Measurements from ENCODE around the gene GDI1. TPM values are rescaled to one million over a fixed set of nuclear protein-coding genes. Genes with fewer than 3 reads are reported as not detected.

GDI1 gene
- polyA plus RNA-seq, 2 of the 4 experiments (the other 2 are of a cell fraction) = 124 to 128 TPM

DNA sequence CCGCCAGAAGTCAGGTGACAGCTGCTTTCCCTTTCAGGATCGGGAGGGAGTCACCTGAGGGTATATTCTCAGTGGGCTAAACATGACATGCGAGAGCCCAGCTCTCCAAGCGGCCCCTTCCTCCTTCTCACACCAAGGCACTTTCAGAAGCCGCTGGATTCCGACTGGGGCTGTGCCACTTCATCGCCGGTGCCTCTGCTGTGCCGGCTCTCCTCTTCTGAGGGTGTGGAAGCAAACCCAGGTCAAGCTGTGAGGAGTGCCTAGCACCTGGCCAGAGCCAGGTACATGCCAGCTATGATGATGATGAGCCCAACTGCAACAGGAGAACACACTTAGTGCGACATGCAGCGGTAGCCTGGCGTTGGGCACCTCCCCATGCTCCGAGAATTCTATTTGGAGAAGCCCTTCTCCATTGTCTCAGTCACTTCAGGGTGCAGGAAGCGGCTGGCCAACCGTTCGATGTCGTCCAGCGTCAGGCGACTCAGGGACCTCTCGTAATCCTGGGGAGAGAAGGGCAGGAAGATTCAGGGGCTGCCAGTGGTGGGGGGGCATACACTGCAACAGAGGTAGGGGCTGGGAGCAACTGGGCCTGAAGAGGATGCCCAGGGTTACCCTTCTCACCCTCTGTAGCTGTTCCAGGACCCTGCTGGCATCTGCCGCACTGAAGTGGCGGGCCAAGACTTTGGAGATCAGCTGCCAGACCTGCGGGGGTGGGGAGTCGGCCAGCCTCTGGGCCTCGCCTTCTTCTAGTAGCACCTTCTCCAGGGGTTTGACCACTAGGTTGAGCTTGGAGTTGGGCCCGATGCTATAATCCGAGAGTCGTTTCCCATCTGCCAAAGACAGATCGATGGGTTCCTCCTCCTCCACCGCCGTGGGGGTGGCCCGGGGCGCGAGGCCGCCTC lies 48.4 kb downstream of the GDI1 start:
- peaks cover 28% of the 10 kb centered on the region for H3K4me1 ChIP-seq
- FAIRE-seq (no peak), DNase-seq (ENCODE audit: low read depth in 1 of 2, low spot score in 1 of 2) (no peak), ATAC-seq (no peak)
- no peaks in the 10 kb centered on the region for H3K9me3 ChIP-seq
- H3K4me2 ChIP-seq = peak overlapping the region; percentile 98
- H3K4me3 ChIP-seq = peak overlapping the region; percentile 98
- H3K27ac ChIP-seq = peak overlapping the region; percentile 97 to 98
- 91% methylated on average over 13 of the region's 35 CpGs for WGBS (ENCODE audit: missing lambda C conversion rate)
- ChIA-PET CTCF (interaction anchor here (1.7 kb wide), 1 partner anchor 112 kb away, joined by 4 read pairs; no protein-coding TSS in a partner anchor), POLR2A (interaction anchor here (0.6 kb wide), 1 partner anchor 87 kb away, joined by 3 read pairs; the partner anchor contains the start of gene RPL10)
- TF ChIP-seq, protein P1, sequence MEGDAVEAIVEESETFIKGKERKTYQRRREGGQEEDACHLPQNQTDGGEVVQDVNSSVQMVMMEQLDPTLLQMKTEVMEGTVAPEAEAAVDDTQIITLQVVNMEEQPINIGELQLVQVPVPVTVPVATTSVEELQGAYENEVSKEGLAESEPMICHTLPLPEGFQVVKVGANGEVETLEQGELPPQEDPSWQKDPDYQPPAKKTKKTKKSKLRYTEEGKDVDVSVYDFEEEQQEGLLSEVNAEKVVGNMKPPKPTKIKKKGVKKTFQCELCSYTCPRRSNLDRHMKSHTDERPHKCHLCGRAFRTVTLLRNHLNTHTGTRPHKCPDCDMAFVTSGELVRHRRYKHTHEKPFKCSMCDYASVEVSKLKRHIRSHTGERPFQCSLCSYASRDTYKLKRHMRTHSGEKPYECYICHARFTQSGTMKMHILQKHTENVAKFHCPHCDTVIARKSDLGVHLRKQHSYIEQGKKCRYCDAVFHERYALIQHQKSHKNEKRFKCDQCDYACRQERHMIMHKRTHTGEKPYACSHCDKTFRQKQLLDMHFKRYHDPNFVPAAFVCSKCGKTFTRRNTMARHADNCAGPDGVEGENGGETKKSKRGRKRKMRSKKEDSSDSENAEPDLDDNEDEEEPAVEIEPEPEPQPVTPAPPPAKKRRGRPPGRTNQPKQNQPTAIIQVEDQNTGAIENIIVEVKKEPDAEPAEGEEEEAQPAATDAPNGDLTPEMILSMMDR (IDR thresholded peaks at IDR 0.05) = no peak
- TF ChIP-seq NR3C1 (IDR thresholded peaks at IDR 0.05) (no peak), JUN (IDR thresholded peaks at IDR 0.05) (no peak), MAFK (IDR thresholded peaks at IDR 0.05; ENCODE audit: partially characterized antibody) (no peak), HOXB13 (CRISPR knock-in tag; IDR thresholded peaks at IDR 0.05; ENCODE audit: low read depth) (no peak), HEYL (CRISPR knock-in tag; IDR thresholded peaks at IDR 0.05) (no peak), SREBF2 (IDR thresholded peaks at IDR 0.05) (no peak), RCOR1 (IDR thresholded peaks at IDR 0.05; ENCODE audit: low read depth, low read length) (no peak), RARB (CRISPR knock-in tag; IDR thresholded peaks at IDR 0.05) (no peak), EP300 (IDR thresholded peaks at IDR 0.05) (no peak)
- TF ChIP-seq, protein P2, sequence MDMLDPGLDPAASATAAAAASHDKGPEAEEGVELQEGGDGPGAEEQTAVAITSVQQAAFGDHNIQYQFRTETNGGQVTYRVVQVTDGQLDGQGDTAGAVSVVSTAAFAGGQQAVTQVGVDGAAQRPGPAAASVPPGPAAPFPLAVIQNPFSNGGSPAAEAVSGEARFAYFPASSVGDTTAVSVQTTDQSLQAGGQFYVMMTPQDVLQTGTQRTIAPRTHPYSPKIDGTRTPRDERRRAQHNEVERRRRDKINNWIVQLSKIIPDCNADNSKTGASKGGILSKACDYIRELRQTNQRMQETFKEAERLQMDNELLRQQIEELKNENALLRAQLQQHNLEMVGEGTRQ (IDR thresholded peaks at IDR 0.05) = no peak

DNA sequence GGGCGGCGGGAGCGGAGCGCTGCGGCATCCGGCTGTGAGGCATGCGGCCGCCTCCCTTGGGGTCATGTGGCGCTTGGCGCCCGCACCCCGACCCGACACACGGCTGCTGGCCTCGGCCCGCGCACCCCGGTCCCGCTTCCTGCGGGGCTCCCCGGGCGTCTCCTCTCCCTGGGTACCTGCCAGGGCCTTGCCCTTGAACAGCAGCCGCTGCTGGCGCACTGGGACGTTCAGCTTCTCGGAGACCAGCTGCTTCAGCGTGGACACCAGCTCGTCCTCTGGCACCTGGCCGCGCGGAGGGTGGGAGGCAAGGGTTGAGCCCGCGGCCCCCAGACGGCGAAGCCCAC lies 49.1 kb downstream of the GDI1 start:
- WGBS (ENCODE audit: missing lambda C conversion rate) = no CpG with 5 or more reads among the region's 35 CpGs
- ChIA-PET CTCF (no interaction called here), POLR2A (interaction anchor here (0.6 kb wide), 2 partner anchors 12 to 88 kb away, joined by 3 to 6 read pairs; partner anchors contain the start of gene RPL10)
- peak overlapping the region; percentile 97 to 98 for H3K27ac ChIP-seq
- H3K4me3 ChIP-seq = peak overlapping the region; percentile 98
- no peak for TF ChIP-seq KDM1A (IDR thresholded peaks at IDR 0.05; ENCODE audit: low read depth)
- TF ChIP-seq, protein P3, sequence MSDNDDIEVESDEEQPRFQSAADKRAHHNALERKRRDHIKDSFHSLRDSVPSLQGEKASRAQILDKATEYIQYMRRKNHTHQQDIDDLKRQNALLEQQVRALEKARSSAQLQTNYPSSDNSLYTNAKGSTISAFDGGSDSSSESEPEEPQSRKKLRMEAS (IDR thresholded peaks at IDR 0.05) = peak; percentile 69; the same call in 1 of the 2 replicates
- TF ChIP-seq, protein P4, sequence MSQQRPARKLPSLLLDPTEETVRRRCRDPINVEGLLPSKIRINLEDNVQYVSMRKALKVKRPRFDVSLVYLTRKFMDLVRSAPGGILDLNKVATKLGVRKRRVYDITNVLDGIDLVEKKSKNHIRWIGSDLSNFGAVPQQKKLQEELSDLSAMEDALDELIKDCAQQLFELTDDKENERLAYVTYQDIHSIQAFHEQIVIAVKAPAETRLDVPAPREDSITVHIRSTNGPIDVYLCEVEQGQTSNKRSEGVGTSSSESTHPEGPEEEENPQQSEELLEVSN (IDR thresholded peaks at IDR 0.05; ENCODE audit: borderline replicate concordance, low read depth) = 0 out of 2 replicates have a peak, but pooled peaks have one; percentile 74
- no peaks in the 10 kb centered on the region for H3K9me3 ChIP-seq
- FAIRE-seq (no peak), ATAC-seq (peak in 1 of 2 experiments; percentile 8; a peak in 1 of 6 replicates), DNase-seq (ENCODE audit: low read depth in 1 of 2, low spot score in 1 of 2) (peak in 1 of 2 experiments; percentile 6)
- peaks cover 28% of the 10 kb centered on the region for H3K4me1 ChIP-seq
- H3K4me2 ChIP-seq = peak overlapping the region; percentile 98

DNA sequence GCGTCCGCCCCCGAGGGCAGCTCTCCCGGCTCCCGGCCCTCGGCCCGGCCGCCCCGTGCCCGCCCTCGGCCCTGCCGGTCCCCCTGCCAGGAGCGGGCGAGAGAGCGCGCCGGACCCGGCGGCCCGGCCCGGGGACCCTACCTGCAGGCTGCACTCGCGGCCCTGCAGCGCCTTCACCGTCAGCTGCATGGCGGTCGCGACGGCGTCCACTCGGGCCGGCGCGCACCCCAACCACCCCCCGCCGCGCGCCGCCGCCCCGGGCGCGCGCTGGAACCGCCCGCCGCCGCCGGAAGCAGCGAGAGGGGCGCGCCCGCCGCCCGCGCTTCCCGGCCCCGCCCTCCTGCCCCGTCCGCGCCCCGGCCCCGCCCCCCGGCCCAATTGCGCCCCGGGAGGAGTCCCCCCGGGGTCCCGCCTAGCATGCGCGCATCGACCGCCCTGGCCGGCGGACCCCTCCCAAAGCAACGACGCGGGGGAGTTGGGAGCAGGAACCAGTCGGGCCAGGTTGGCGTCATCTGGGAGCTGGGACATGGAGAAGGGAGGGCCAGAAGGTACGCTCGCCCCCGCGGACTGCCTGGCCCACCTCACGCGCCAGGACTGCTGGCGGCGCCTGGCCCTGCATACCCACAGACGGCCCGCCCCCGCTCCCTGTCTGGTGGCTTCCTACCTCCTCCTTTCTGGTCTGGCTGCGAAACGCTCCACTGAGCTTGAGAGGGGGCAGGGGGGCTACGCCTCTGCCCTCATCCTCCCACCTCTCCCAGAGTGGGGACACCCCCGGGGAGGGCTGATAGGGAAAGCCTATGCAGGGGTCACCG lies 49.6 kb downstream of the GDI1 start, which contains the start of gene UBL4A:
UBL4A (minus strand) TSS at position 220 of the 812 bp plus-strand sequence; CDS start at position 189, 31 bp downstream.
- H3K27ac ChIP-seq = peak within 1 kb of the TSS; percentile 97 to 98
- FAIRE-seq (no peak), ATAC-seq (peak; percentile 17 to 25; a peak in 4 of 6 replicates), DNase-seq (ENCODE audit: low read depth in 1 of 2, low spot score in 1 of 2) (peak; percentile 26 to 33)
- POLR2A ChIA-PET = interaction anchor here (0.6 to 0.7 kb wide), 3 partner anchors 12 to 89 kb away, joined by 3 to 6 read pairs (median 3); partner anchors contain the start of gene RPL10
- TF ChIP-seq POLR2A (IDR thresholded peaks at IDR 0.05; ENCODE audit: low read length) (peak; percentile 41; the same call in 1 of the 2 replicates), JUN (IDR thresholded peaks at IDR 0.05) (peak in 1 of 2 experiments; percentile 46; a peak in 2 of 5 replicates)
- TF ChIP-seq, protein P5, sequence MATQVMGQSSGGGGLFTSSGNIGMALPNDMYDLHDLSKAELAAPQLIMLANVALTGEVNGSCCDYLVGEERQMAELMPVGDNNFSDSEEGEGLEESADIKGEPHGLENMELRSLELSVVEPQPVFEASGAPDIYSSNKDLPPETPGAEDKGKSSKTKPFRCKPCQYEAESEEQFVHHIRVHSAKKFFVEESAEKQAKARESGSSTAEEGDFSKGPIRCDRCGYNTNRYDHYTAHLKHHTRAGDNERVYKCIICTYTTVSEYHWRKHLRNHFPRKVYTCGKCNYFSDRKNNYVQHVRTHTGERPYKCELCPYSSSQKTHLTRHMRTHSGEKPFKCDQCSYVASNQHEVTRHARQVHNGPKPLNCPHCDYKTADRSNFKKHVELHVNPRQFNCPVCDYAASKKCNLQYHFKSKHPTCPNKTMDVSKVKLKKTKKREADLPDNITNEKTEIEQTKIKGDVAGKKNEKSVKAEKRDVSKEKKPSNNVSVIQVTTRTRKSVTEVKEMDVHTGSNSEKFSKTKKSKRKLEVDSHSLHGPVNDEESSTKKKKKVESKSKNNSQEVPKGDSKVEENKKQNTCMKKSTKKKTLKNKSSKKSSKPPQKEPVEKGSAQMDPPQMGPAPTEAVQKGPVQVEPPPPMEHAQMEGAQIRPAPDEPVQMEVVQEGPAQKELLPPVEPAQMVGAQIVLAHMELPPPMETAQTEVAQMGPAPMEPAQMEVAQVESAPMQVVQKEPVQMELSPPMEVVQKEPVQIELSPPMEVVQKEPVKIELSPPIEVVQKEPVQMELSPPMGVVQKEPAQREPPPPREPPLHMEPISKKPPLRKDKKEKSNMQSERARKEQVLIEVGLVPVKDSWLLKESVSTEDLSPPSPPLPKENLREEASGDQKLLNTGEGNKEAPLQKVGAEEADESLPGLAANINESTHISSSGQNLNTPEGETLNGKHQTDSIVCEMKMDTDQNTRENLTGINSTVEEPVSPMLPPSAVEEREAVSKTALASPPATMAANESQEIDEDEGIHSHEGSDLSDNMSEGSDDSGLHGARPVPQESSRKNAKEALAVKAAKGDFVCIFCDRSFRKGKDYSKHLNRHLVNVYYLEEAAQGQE (IDR thresholded peaks at IDR 0.05) = no peak
- TF ChIP-seq, protein P4 (IDR thresholded peaks at IDR 0.05; ENCODE audit: borderline replicate concordance, low read depth) = 0 out of 2 replicates have a peak, but pooled peaks have one; percentile 27
- TF ChIP-seq, protein P3 (IDR thresholded peaks at IDR 0.05) = peak; percentile 29; the same call in 1 of the 2 replicates
- WGBS (ENCODE audit: missing lambda C conversion rate) = 0% methylated on average over 1 of the region's 95 CpGs
- peak within 1 kb of the TSS; percentile 98 for H3K4me3 ChIP-seq
- H3K9me3 ChIP-seq = no peaks in the 10 kb centered on the region
- CTCF ChIA-PET = interaction anchor here (0.6 to 1.4 kb wide), 4 partner anchors 10 to 113 kb away, joined by 3 to 4 read pairs (median 3); no protein-coding TSS in a partner anchor
- H3K4me1 ChIP-seq = peaks cover 30% of the 10 kb centered on the region
- H3K4me2 ChIP-seq = peak within 1 kb of the TSS; percentile 98
